ENCODE results near the gene NMUR1.

The NMUR1 gene

DNA sequence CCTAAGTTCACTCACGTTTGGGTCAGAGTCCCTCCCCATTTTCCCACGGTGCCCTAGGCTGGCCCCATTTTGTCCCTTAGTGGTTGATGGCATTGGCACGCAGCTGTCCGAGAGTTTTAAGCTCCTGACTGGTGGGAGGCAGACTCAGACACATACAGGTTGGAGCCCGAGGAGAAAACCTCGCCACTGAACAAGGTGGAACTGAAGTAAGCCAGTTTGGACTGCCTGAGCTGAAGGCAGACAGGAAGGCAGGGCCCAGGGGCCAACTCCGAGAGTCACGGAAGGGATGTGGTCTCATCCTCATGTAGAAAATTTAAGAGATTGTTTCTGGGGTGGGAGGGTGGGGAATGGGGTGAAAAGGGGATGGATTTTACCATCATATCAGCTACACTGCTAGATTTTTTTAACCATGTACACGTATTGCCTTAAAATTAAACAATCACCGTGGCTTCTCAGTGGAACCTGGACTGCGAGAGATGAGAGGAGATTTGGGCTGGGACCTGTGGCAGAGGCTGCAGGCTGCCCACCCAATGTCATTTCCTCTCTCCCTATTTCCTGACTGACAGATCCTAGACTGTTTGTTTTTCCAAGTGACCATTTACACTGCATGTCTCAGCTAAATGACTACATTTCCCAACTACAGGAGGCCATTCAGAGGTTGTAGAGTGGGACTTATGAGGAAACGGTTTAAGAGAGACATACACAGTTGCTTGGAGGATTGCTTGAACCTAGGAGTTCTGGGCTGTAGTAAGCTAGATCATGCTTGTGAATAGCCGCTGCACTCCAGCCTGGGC is 19.4 kb upstream of the NMUR1 start:
- TF ChIP-seq CTCF (IDR thresholded peaks at IDR 0.05; ENCODE audit: insufficient read depth, missing control alignments): no peak
- FAIRE-seq (no peak), DNase-seq (ENCODE audit: insufficient read length, low spot score) (no peak)

- TF ChIP-seq CTCF (IDR thresholded peaks at IDR 0.05; ENCODE audit: insufficient read depth, missing control alignments): no peak
- FAIRE-seq: no peak
- DNase-seq (ENCODE audit: insufficient read length, low spot score): no peak
Measured at GRCh38 chr2:231548752-231549151, 18.5 kb upstream of the NMUR1 start.

DNA sequence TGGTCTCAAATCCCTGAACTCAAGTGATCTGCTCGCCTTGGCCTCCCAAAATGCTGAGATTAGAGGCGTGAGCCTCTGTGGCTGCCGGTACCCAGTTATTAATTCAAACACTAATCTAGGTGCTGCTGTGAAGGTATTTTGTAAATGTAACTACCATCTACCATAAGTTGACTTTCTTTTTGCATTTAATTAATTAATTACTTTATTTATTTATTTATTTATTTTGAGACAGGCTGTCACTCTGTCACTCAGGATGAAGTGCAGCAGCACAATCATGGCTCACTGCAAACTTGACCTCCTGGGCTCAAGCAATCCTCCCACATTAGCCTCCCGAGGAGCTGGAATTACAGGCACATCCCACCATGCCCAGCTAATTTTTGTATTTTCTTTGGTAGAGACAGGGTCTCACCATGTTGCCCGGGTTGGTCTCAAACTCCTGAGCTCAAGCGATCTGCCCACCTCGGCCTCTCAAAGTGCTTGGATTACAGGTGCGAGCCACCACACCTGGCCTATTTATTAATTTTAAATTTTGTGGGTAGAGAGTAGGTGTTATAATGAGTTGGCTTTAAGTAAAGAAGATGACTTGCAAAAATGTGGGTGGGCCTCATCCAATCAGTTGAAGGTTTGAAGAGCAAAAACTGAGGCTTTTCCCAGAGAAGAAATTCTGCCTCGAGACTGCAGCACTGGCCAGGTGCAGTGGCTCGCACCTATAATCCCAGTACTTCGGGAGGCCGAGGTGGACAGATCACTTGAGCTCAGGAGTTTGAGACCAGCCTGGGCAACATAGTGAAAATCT is 17.3 kb upstream of the NMUR1 start:
- TF ChIP-seq CTCF (IDR thresholded peaks at IDR 0.05; ENCODE audit: insufficient read depth, missing control alignments): no peak
- FAIRE-seq: no peak

GRCh38 chr2:231546014-231546715 is 15.9 kb upstream of the NMUR1 start:
- FAIRE-seq: no peak

More for the DNA sequence above, 17.3 kb upstream of the NMUR1 start:
- no peak for DNase-seq (ENCODE audit: insufficient read length, low spot score)

GRCh38 chr2:231545105-231545902 is 15.1 kb upstream of the NMUR1 start:
- DNase-seq (ENCODE audit: insufficient read length, low spot score) (no peak), FAIRE-seq (no peak)
- no peak for TF ChIP-seq CTCF (IDR thresholded peaks at IDR 0.05; ENCODE audit: insufficient read depth, missing control alignments)

More at GRCh38 chr2:231546014-231546715, 15.9 kb upstream of the NMUR1 start:
- DNase-seq (ENCODE audit: insufficient read length, low spot score): no peak
- no peak for TF ChIP-seq CTCF (IDR thresholded peaks at IDR 0.05; ENCODE audit: insufficient read depth, missing control alignments)

DNA sequence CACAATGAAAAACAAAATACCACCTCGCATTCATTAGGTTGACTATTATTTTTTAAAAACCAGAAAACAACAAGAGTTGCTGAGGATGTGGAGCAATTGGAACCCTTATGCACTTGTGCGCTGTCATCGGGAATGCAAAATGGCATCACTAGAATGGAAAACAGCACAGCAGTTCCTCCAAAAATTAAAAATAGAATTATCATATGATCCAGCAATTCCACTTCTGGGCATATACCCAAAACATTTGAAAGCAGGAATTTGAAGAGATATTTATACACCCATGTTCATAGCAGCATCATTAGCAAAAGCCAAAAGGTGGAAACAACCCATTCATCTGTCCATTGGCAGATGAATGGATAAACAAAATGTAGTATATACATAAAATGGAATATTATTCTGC is 11.9 kb upstream of the NMUR1 start:
- no peak for DNase-seq (ENCODE audit: insufficient read length, low spot score)
- no peak for TF ChIP-seq CTCF (IDR thresholded peaks at IDR 0.05; ENCODE audit: insufficient read depth, missing control alignments)
- no peak for FAIRE-seq
